Osteoblast (primary cell): ENCODE results near the gene F11. TPM values are rescaled to one million over a fixed set of nuclear protein-coding genes. Genes with fewer than 3 reads are reported as not detected.
A peak's percentile ranks its signal among the peaks of the same experiment; 100 is the strongest.

ENCODE experiments used
- DNase-seq: peaks from one replicate; pipeline ENCODE4 v3.0.0; 2011; ENCODE audit warnings: low spot score, mixed read lengths; ENCODE audit not compliant: insufficient read length; ENCODE audit errors: missing footprints
- H2AFZ ChIP-seq: 2 replicates; pipeline ENCODE4 v1.6.0; 2011; ENCODE audit warnings: mild to moderate bottlenecking, low read length
- H3K27ac ChIP-seq: 2 replicates; pipeline ENCODE4 v1.5.1; 2011; ENCODE audit warnings: mild to moderate bottlenecking, low read depth, low read length, moderate library complexity
- H3K27me3 ChIP-seq: 2 replicates; pipeline ENCODE4 v1.6.0; 2012; ENCODE audit warnings: mild to moderate bottlenecking, control low read depth, inconsistent platforms, low read length, moderate library complexity; ENCODE audit not compliant: insufficient read depth
- H3K36me3 ChIP-seq: 2 replicates; pipeline ENCODE4 v1.5.1; 2011; ENCODE audit warnings: mild to moderate bottlenecking, low read length, control low read depth, moderate library complexity; ENCODE audit not compliant: insufficient read depth
- H3K4me1 ChIP-seq: 2 replicates; pipeline ENCODE4 v1.5.1; 2011; ENCODE audit warnings: mild to moderate bottlenecking, low read length, control low read depth, moderate library complexity; ENCODE audit not compliant: insufficient read depth
- H3K4me2 ChIP-seq: 2 replicates; pipeline ENCODE4 v1.6.0; 2011; ENCODE audit warnings: mild to moderate bottlenecking, low read length; ENCODE audit not compliant: insufficient read depth
- H3K4me3 ChIP-seq: fragments of 200-600 bp; sonication (generic); 3 replicates; pipeline ENCODE4 v1.5.1; 2012; ENCODE audit warnings: mild to moderate bottlenecking, low read length, inconsistent platforms; ENCODE audit not compliant: insufficient read depth
- H3K79me2 ChIP-seq: 2 replicates; pipeline ENCODE4 v1.6.0; 2012; ENCODE audit warnings: mild to moderate bottlenecking, low read length, control low read depth, inconsistent platforms; ENCODE audit not compliant: insufficient read depth
- H3K9me3 ChIP-seq: 2 replicates; pipeline ENCODE4 v1.5.1; 2011; ENCODE audit warnings: low read depth, low read length, control low read depth
- H4K20me1 ChIP-seq: 2 replicates; pipeline ENCODE4 v1.6.0; 2012; ENCODE audit warnings: mild to moderate bottlenecking, low read length, control low read depth; ENCODE audit not compliant: insufficient read depth
- CTCF ChIP-seq: IDR thresholded peaks from 2 replicates; pipeline ENCODE4 v1.5.1; 2011; ENCODE audit warnings: mild to moderate bottlenecking, low read depth, low read length, moderate library complexity; ENCODE audit errors: extremely low read depth
- total RNA-seq: library from RNA; depleted of rRNA; stranded (reverse); fragments of >200 nt; gene quantifications from 2 replicates; pipeline ENCODE4 v1.2.3, GENCODE V29; 2012

F11 gene
- total RNA-seq, 1 donor: not detected

GRCh38 chr4:186228514-186228894, 37.5 kb upstream of the F11 start:
- H3K9me3 ChIP-seq: no peaks in the 10 kb centered on the region
- no peak for DNase-seq
- no peaks in the 10 kb centered on the region for H3K36me3 ChIP-seq
- TF ChIP-seq CTCF: no peak
- no peaks in the 10 kb centered on the region for H3K79me2 ChIP-seq
- H3K4me2 ChIP-seq: peak overlapping the region; percentile 82
- no peaks in the 10 kb centered on the region for H3K27me3 ChIP-seq
- peak overlapping the region; percentile 81 for H2AFZ ChIP-seq
- no peak overlapping the region for H3K27ac ChIP-seq
- peaks cover 2% of the 10 kb centered on the region for H3K4me1 ChIP-seq
- peak overlapping the region; percentile 64 for H3K4me3 ChIP-seq
- no peaks in the 10 kb centered on the region for H4K20me1 ChIP-seq

- no peaks in the 10 kb centered on the region for H3K79me2 ChIP-seq
- no peak overlapping the region for H3K27ac ChIP-seq
- H3K27me3 ChIP-seq: no peaks in the 10 kb centered on the region
- no peaks in the 10 kb centered on the region for H3K4me1 ChIP-seq
- H3K9me3 ChIP-seq: no peaks in the 10 kb centered on the region
- H3K4me3 ChIP-seq: no peak overlapping the region
- H3K36me3 ChIP-seq: no peaks in the 10 kb centered on the region
- H3K4me2 ChIP-seq: no peak overlapping the region
- H2AFZ ChIP-seq: no peak overlapping the region
- H4K20me1 ChIP-seq: no peaks in the 10 kb centered on the region
- no peak for DNase-seq
- no peak for TF ChIP-seq CTCF
Measured at GRCh38 chr4:186234367-186234766, 31.6 kb upstream of the F11 start.

GRCh38 chr4:186236126-186236525, 29.9 kb upstream of the F11 start:
- TF ChIP-seq CTCF: no peak
- no peak for DNase-seq
- H2AFZ ChIP-seq: no peak overlapping the region
- no peaks in the 10 kb centered on the region for H4K20me1 ChIP-seq
- no peaks in the 10 kb centered on the region for H3K27me3 ChIP-seq
- H3K9me3 ChIP-seq: no peaks in the 10 kb centered on the region
- H3K4me3 ChIP-seq: no peak overlapping the region
- no peak overlapping the region for H3K27ac ChIP-seq
- H3K4me1 ChIP-seq: no peaks in the 10 kb centered on the region
- H3K36me3 ChIP-seq: no peaks in the 10 kb centered on the region
- no peak overlapping the region for H3K4me2 ChIP-seq
- no peaks in the 10 kb centered on the region for H3K79me2 ChIP-seq

- Histone ChIP-seq H3K27me3 (no peaks in the 10 kb centered on the region), H2AFZ (no peak overlapping the region), H4K20me1 (no peaks in the 10 kb centered on the region), H3K36me3 (no peaks in the 10 kb centered on the region), H3K4me1 (no peaks in the 10 kb centered on the region), H3K79me2 (no peaks in the 10 kb centered on the region), H3K4me2 (no peak overlapping the region), H3K9me3 (no peaks in the 10 kb centered on the region), H3K27ac (no peak overlapping the region), H3K4me3 (no peak overlapping the region)
- DNase-seq: peak; percentile 3
- TF ChIP-seq CTCF: no peak
Measured at GRCh38 chr4:186240452-186240847, 25.5 kb upstream of the F11 start.
